HL-60 (cell line): ENCODE results near the gene MYO16.

Experiments used
- DNase-seq, 2 experiments: peaks; one replicate each; pipeline ENCODE4 v3.0.0-alpha.2; 2010 to 2020; ENCODE audit warnings: low read depth in 1 of 2, low spot score in 1 of 2
- H3K27ac ChIP-seq: fragments of 250-450 bp; sonication (Bioruptor Pico); replicated peaks from 2 replicates; pipeline ENCODE4 v1.5.1; 2020; ENCODE audit warnings: mild to moderate bottlenecking, moderate library complexity
- H3K27me3 ChIP-seq: fragments of 250-450 bp; sonication (Bioruptor Pico); 2 replicates; pipeline ENCODE4 v1.5.1; 2021; ENCODE audit warnings: mild to moderate bottlenecking, moderate library complexity; ENCODE audit not compliant: insufficient read depth, poor library complexity, severe bottlenecking
- H3K4me3 ChIP-seq: replicated peaks from 2 replicates; pipeline ENCODE4 v1.5.1; 2011; ENCODE audit warnings: mild to moderate bottlenecking, control low read depth, low read length; ENCODE audit not compliant: insufficient read depth
- GABPA ChIP-seq: IDR thresholded peaks from 2 replicates; pipeline ENCODE4 v1.6.1; 2012; ENCODE audit warnings: low read depth
- POLR2AphosphoS5 ChIP-seq: IDR thresholded peaks from 2 replicates; pipeline ENCODE4 v1.6.1; 2012; ENCODE audit warnings: low read depth
- SPI1 ChIP-seq: IDR thresholded peaks from 2 replicates; pipeline ENCODE4 v1.6.1; 2012; ENCODE audit warnings: low read depth, mild to moderate bottlenecking, borderline replicate concordance
- TF ChIP-seq, protein P1 (sequence below): IDR thresholded peaks from one replicate; pipeline ENCODE4 v1.5.1; 2011; ENCODE audit warnings: low read length, control low read depth, inconsistent platforms; ENCODE audit not compliant: insufficient read depth
- TF ChIP-seq, protein P2 (sequence below): IDR thresholded peaks from 2 replicates; pipeline ENCODE4 v1.6.1; 2012; ENCODE audit warnings: low read depth; ENCODE audit not compliant: insufficient replicate concordance

MYO16 gene

GRCh38 chr13:109150696-109151095, 521.3 kb downstream of the MYO16 start:
- Histone ChIP-seq H3K27ac (no peak overlapping the region), H3K27me3 (no peaks in the 10 kb centered on the region), H3K4me3 (no peak overlapping the region)
- no peak for DNase-seq
- TF ChIP-seq SPI1: no peak
- TF ChIP-seq, protein P1, sequence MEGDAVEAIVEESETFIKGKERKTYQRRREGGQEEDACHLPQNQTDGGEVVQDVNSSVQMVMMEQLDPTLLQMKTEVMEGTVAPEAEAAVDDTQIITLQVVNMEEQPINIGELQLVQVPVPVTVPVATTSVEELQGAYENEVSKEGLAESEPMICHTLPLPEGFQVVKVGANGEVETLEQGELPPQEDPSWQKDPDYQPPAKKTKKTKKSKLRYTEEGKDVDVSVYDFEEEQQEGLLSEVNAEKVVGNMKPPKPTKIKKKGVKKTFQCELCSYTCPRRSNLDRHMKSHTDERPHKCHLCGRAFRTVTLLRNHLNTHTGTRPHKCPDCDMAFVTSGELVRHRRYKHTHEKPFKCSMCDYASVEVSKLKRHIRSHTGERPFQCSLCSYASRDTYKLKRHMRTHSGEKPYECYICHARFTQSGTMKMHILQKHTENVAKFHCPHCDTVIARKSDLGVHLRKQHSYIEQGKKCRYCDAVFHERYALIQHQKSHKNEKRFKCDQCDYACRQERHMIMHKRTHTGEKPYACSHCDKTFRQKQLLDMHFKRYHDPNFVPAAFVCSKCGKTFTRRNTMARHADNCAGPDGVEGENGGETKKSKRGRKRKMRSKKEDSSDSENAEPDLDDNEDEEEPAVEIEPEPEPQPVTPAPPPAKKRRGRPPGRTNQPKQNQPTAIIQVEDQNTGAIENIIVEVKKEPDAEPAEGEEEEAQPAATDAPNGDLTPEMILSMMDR: no peak
- TF ChIP-seq, protein P2, sequence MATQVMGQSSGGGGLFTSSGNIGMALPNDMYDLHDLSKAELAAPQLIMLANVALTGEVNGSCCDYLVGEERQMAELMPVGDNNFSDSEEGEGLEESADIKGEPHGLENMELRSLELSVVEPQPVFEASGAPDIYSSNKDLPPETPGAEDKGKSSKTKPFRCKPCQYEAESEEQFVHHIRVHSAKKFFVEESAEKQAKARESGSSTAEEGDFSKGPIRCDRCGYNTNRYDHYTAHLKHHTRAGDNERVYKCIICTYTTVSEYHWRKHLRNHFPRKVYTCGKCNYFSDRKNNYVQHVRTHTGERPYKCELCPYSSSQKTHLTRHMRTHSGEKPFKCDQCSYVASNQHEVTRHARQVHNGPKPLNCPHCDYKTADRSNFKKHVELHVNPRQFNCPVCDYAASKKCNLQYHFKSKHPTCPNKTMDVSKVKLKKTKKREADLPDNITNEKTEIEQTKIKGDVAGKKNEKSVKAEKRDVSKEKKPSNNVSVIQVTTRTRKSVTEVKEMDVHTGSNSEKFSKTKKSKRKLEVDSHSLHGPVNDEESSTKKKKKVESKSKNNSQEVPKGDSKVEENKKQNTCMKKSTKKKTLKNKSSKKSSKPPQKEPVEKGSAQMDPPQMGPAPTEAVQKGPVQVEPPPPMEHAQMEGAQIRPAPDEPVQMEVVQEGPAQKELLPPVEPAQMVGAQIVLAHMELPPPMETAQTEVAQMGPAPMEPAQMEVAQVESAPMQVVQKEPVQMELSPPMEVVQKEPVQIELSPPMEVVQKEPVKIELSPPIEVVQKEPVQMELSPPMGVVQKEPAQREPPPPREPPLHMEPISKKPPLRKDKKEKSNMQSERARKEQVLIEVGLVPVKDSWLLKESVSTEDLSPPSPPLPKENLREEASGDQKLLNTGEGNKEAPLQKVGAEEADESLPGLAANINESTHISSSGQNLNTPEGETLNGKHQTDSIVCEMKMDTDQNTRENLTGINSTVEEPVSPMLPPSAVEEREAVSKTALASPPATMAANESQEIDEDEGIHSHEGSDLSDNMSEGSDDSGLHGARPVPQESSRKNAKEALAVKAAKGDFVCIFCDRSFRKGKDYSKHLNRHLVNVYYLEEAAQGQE: no peak
- TF ChIP-seq POLR2AphosphoS5: no peak
- no peak for TF ChIP-seq GABPA

GRCh38 chr13:109151255-109151654, 521.8 kb downstream of the MYO16 start:
- TF ChIP-seq POLR2AphosphoS5 (no peak), GABPA (no peak), SPI1 (no peak)
- TF ChIP-seq, protein P1: no peak
- TF ChIP-seq, protein P2: no peak
- H3K27ac ChIP-seq: no peak overlapping the region
- H3K4me3 ChIP-seq: no peak overlapping the region
- H3K27me3 ChIP-seq: no peaks in the 10 kb centered on the region
- no peak for DNase-seq

GRCh38 chr13:109151696-109152095, 522.3 kb downstream of the MYO16 start:
- no peak overlapping the region for H3K27ac ChIP-seq
- no peaks in the 10 kb centered on the region for H3K27me3 ChIP-seq
- H3K4me3 ChIP-seq: no peak overlapping the region
- no peak for DNase-seq
- TF ChIP-seq GABPA: no peak
- no peak for TF ChIP-seq SPI1
- TF ChIP-seq, protein P2: no peak
- TF ChIP-seq POLR2AphosphoS5: no peak
- TF ChIP-seq, protein P1: no peak
